Mammary epithelial cell (primary cell): ENCODE measurements around the gene TAOK1.

ENCODE experiments used
- CTCF ChIP-seq, 2 donors: IDR thresholded peaks in 1 of 2; conservative IDR thresholded peaks in 1 of 2; 2 replicates each; pipeline ENCODE4 v1.5.1; 2011 to 2012; ENCODE audit warnings: inconsistent platforms in 2 of 2, low read length in 2 of 2, mild to moderate bottlenecking in 2 of 2, control low read depth in 1 of 2, low read depth in 1 of 2; ENCODE audit not compliant: insufficient read depth in 1 of 2; ENCODE audit errors: extremely low read depth in 1 of 2
- EZH2 ChIP-seq: IDR thresholded peaks from 2 replicates; pipeline ENCODE4 v1.6.1; 2012; ENCODE audit warnings: low read length, inconsistent platforms, borderline replicate concordance

GRCh38 chr17:29352146-29352545, 38.0 kb upstream of the TAOK1 start:
- TF ChIP-seq CTCF (conservative IDR thresholded peaks at IDR 0.05 in 1 of 2, IDR thresholded peaks at IDR 0.05 in 1 of 2; ENCODE audit: extremely low read depth in 1 of 2, insufficient read depth in 1 of 2, low read depth in 1 of 2, low read length in 2 of 2) = no peak
- TF ChIP-seq EZH2 = no peak
